Stimulated activated CD8-positive, alpha-beta memory T cell treated with anti-CD3 and anti-CD28 coated beads, Interleukin-15, amount 100 ng/mL, for 24 hours (primary cell): ENCODE measurements around the gene GRM7.

Source experiments
- DNase-seq: peaks from one replicate; pipeline ENCODE4 v3.0.0-alpha.2; 2020; ENCODE audit warnings: low read depth

The GRM7 gene

GRCh38 chr3:7720649-7721297, 859.9 kb downstream of the GRM7 start:
- no peak for DNase-seq

DNA sequence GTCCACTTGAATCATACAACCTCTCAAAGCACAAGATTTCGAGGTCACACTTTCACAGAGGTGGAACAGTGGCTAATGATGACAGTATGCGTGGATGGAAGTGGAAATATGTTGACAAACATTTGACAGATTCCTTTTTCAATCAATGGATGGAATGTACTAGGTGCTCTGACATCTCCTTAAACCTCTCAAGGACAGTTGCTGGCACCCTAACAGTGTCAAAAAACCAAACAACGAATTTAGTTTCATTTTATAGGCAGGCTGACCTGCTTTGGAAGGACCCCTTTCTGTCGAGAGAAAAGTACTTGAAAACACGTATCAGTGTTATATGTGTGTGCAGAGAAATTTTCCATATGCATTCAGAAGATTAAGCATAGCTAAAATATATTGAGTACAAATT, 861.0 kb downstream of the GRM7 start:
- DNase-seq = no peak

DNA sequence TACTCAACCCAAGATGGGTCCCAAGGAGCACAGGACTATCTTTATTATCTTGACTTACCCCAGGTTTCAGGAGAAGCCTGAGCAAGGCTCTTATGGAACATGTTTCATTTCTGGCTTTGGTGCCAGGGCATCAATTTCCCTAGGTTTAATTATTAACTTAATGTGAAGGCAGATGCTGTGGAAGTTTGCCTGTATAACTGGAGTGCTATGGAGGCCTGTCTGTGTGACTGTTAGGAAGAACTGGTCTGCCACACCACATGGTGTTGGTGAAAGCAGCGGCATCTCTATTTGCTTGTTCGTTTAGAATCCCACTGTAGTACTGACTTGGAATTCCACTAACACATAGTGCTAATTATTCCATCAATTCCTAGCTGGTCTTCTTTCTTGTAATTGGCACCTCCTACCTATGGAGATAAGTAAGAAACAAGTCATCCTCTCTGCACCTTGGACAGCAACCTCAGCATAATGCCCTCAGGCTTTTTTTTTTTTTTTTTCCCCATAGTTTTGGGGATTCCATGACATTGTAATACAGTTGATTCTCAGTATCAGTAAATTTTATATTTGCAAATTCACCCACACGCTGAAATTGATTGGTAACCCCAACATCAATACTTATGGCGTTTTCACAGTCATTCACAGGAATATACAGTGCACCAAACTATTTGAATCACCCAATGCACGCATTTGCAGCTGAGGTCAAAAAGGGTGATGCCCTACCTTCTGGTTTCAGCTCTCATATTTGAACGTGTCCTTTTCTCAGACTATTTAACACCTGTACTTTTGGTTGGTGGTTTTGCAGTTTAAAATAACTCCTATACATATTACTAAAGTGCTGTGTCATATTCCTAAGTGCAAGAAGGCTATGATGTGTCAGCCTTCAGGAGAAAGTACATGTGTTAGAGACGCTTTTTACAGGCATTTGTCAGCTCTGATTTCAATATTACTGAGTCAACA, 867.9 kb downstream of the GRM7 start:
- DNase-seq = no peak

DNA sequence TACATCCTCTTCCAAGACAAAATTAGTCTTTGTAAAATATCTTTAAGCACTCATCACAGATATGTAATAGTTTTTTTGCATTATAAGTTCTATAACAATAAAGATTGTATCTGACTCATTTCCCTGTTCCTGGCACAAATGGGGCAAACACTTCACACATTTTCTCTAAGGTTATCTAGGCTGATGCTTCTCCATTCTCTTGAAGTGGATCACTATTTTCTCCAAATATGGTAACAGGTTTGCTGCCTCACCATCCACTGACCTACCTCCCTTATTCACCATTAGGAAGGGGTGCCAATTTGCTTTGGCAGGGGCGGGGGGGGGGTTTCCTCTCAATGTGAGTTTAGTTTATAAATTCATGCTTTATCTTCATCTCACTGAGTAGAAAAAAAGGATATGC, 873.0 kb downstream of the GRM7 start:
- no peak for DNase-seq

- DNase-seq = no peak
Observed at GRCh38 chr3:7734456-7734855, 873.5 kb downstream of the GRM7 start.

DNA sequence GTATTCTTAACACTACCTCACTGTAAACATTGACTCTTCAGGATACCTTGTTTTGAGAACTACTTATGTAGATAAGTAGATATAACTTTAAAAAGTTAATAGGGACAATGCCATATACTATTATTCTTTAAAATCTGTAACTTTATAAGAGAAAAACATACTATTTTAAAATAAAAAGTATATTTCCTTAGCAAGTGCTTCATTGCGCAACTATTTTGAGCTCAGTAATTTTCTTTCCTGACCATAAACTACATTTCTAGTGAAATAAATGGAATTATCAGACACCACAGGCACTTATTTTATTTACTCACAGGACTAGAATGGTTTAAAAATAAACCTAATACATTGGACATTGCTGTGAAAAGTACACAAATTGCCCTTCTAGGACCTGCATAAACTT, 876.3 kb downstream of the GRM7 start:
- DNase-seq = no peak

- DNase-seq = no peak
Observed at GRCh38 chr3:7739754-7740153, 878.8 kb downstream of the GRM7 start.

DNA sequence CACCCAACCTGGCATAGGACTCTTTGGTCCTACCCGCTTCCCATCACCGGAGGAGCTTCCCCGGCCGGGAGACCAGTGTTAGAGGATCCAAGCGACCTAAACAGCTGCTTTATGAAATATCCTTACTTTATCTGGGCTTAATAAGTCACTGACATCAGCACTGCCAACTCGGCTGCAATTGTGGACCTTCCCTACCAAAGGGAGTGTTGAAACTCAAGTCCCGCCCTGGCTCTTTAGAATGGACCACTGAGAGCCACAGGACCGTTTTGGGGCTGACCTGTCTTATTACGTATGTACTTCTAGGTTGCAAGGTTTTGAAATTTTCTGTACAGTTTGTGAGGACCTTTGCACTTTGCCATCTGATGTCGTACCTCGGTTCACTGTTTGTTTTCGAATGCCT, 879.5 kb downstream of the GRM7 start:
- DNase-seq = no peak

DNA sequence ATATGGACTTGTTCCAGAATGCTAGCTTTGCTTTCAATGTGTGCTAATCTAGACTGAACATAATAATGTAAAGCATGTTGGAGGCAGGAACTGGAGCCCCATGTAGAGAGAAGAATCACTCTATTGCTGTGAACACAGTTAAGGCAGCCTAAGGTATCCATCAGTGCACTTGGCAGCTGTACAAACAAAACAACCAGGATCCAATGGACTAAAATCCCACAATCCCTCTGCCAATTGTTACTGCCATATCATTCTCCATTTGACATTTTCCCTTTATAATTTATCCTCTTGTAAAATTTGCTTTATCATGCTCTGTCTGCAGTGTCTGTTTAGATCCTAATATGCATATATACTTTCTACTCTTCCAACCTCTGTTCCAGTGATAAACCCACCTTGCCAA, 883.9 kb downstream of the GRM7 start:
- no peak for DNase-seq

- DNase-seq = no peak
Observed at GRCh38 chr3:7745711-7746110, 884.8 kb downstream of the GRM7 start.

- DNase-seq = no peak
Observed at GRCh38 chr3:7749931-7750695, 889.2 kb downstream of the GRM7 start.

- DNase-seq = no peak
Observed at GRCh38 chr3:7752005-7752404, 891.1 kb downstream of the GRM7 start.

DNA sequence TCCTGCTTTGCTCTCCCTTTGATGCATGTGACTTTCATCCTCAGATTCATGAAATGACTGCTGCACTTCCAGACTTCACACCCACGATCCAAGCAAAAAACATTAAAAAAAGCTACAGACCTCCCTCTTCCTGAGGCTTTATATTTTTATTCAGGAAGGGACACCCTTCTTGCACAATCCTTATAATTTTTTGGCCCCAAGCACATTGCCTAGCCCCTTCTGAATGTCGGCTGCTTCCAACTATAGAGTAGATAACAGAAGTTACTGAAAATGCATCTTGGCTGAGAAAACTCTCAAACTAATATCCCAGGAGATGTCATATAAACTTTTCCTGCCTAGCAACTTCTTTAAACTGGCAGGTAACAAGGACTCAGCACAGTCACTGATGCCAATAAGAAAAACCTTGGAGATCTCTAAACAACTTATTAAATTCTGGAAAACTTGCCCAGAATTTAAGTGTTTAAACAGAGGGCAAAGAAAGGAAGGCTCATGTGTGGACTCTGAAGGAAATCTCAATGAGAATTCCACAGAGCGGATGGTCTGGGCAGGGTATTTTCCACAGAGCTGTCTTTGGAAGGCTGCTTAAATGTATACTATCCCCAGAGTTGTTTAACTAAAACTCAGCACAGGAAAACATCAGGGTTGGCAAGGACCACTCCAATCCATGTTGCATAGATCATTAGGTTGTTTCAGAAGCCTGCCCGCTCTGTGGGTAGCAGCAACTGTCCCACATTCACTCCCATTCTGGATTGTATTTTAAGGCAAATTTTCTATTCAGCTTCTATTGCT, 893.9 kb downstream of the GRM7 start:
- DNase-seq = no peak

- DNase-seq = no peak
Observed at GRCh38 chr3:7759630-7760029, 898.7 kb downstream of the GRM7 start.

GRCh38 chr3:7760718-7761117, 899.8 kb downstream of the GRM7 start:
- no peak for DNase-seq

GRCh38 chr3:7764115-7764514, 903.2 kb downstream of the GRM7 start:
- DNase-seq = no peak

- DNase-seq = no peak
Observed at GRCh38 chr3:7766530-7766929, 905.6 kb downstream of the GRM7 start.

DNA sequence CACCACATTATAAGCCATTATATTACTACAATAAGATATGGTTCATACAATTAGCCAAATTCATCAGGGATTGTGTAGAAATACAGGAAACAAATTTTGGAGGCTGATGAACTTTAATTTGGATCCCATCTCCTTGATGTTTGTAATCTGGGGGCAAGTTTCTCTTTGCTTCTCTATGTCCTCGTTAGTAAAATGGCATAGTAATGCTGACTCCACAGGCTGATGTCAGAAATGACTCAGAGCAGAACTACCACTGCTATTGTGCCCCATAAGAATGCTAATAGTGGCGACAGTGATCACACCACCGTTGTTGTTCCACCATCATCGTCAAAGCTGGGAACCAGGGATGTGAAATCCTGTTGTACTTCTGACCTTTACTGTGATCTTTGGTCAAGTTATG, 918.4 kb downstream of the GRM7 start:
- DNase-seq = no peak

DNA sequence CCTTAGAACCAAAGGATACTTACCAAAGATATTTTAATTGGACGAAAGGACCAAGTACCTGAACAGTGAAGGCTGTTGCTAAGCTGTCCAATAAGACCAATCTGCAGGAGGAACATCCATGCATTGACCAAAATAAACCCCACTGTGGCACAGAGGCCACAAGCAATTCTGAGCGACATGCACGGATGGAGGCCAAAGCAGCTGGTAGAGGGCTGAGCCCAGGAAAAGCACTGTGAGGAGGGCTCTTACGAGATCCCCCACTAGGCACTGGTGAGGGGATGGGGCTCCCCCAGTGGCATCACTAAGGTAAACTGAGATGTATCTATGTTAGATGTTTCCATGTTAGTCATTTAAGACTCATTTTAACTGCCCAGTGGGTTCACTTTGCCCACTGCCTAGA, 920.5 kb downstream of the GRM7 start:
- no peak for DNase-seq

DNA sequence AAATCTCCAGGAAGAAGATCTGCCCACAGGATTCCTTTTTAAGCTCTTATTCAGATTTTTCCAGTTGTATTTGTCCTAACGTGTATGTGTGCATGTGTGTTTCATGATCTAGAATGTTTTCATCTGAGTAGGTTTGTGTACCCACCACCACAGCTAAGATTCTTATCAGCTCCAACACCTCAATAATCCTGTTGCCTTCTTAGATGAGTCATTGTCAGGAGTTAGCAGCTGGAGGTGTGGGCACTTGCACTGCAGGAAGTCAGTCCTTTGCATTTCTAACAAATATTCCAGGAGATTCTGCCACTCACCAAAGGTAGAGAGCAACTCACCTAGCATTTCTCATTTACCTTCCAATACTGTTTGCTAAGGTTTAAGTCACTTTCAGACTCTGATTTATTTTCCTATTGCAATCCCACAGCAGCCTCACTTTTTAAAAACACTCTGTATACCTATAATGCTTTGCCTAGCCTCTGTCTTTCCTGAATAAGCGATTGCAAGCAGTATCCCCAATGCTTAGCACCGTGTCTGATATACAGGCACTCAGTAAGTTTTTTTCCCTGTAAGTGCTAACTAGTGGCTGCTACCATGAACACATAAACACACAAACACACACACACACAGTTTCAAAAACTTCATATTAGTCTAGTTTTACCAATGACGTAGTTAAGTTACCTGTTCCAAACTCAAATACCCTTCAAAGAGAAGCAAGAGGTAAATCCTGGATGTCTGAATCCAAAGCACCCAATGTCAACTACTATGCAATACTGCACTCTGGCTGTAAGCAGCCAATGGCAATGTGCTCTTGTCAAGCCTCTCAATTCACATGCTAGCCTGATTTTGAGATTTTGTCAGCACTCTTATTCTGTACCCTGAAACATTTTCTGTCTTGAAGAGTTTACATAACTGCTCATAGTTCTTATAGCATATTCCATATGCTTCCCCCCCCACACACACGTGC, 927.2 kb downstream of the GRM7 start:
- no peak for DNase-seq

GRCh38 chr3:7788881-7789280, 928.0 kb downstream of the GRM7 start:
- no peak for DNase-seq
